ENCODE data around the gene TCFL5. TPM values are rescaled to one million over a fixed set of nuclear protein-coding genes. Genes with fewer than 3 reads are reported as not detected.

Gene TCFL5
- total and polyA plus RNA-seq, 10 of the 15 experiments (the other 5 are each of a cell fraction or from before 2014, with no cell fraction given): 0.48 to 8.1 (median 3.8) TPM

GRCh38 chr20:62893700-62894099 lies 32.1 kb upstream of the TCFL5 start:
- POLR2A ChIA-PET: no interaction called here

More at GRCh38 chr20:62893700-62894099, 32.1 kb upstream of the TCFL5 start:
- Histone ChIP-seq H3K4me1 (ENCODE audit: control insufficient read depth, insufficient read depth, low read length) (no peaks in the 10 kb centered on the region), H4K20me1 (ENCODE audit: control insufficient read depth, insufficient read depth) (no peaks in the 10 kb centered on the region), H3K36me3 (ENCODE audit: control insufficient read depth in 2 of 2, insufficient read depth in 2 of 2, low read length in 1 of 2) (peaks cover 24 to 39% of the 10 kb centered on the region in 2 experiments), H3K27ac (ENCODE audit: control insufficient read depth, insufficient read depth) (no peak overlapping the region), H3K4me2 (ENCODE audit: control insufficient read depth, insufficient read depth) (no peak overlapping the region), H3K9ac (ENCODE audit: control insufficient read depth, insufficient read depth, low read length) (no peak overlapping the region), H3K27me3 (replicated peaks in 1 of 2; ENCODE audit: control insufficient read depth in 2 of 2, insufficient read depth in 2 of 2, low read length in 1 of 2) (no peaks in the 10 kb centered on the region), H2AFZ (ENCODE audit: control insufficient read depth, low read depth, low read length) (no peak overlapping the region), H3K79me2 (ENCODE audit: control insufficient read depth, insufficient read depth, low read length) (no peaks in the 10 kb centered on the region), H3K4me3 (no peak overlapping the region), H3K9me3 (replicated peaks; ENCODE audit: control insufficient read depth, insufficient read depth, low read length) (no peaks in the 10 kb centered on the region)
- WGBS (ENCODE audit: insufficient coverage, insufficient replicate concordance, low lambda C conversion rate, missing lambda C conversion rate): 95% methylated on average over 11 of the region's 14 CpGs
- TF ChIP-seq KDM1A (IDR thresholded peaks at IDR 0.05; ENCODE audit: borderline replicate concordance) (no peak), RAD21 (IDR thresholded peaks at IDR 0.05; ENCODE audit: insufficient read depth, low read depth, low read length) (no peak), E2F8 (IDR thresholded peaks at IDR 0.05; ENCODE audit: low read depth, partially characterized antibody) (no peak), BHLHE40 (IDR thresholded peaks at IDR 0.05; ENCODE audit: borderline replicate concordance in 1 of 2, low read depth in 2 of 2, low read length in 1 of 2) (no peak), CBX3 (IDR thresholded peaks at IDR 0.05; ENCODE audit: borderline replicate concordance, low read depth) (no peak), USF2 (IDR thresholded peaks at IDR 0.05; ENCODE audit: borderline replicate concordance, low read depth, low read length) (no peak), NR2F1 (conservative IDR thresholded peaks at IDR 0.05) (no peak), ZNF274 (IDR thresholded peaks at IDR 0.05; ENCODE audit: insufficient read depth, insufficient read length) (no peak), RBBP5 (conservative IDR thresholded peaks at IDR 0.05) (no peak), EGR1 (IDR thresholded peaks at IDR 0.05; ENCODE audit: borderline replicate concordance in 1 of 2, low read depth in 2 of 2, low read length in 2 of 2) (no peak), MTA2 (IDR thresholded peaks at IDR 0.05; ENCODE audit: low read depth) (no peak), YY1 (IDR thresholded peaks at IDR 0.05; ENCODE audit: low read depth, low read length) (no peak), TARDBP (IDR thresholded peaks at IDR 0.05; ENCODE audit: borderline replicate concordance) (no peak), MYC (IDR thresholded peaks at IDR 0.05; ENCODE audit: insufficient read depth, insufficient read length, insufficient replicate concordance, low read length, severe bottlenecking) (no peak)
- intact Hi-C loops (cut with micrococcal nuclease; ENCODE audit: unreplicated experiment): no loop called here
- ATAC-seq (no peak), DNase-seq (ENCODE audit: low read depth, low spot score) (no peak), FAIRE-seq (no peak)
- CTCF ChIA-PET: interaction anchor here (1.2 to 1.6 kb wide), 2 partner anchors 55 to 71 kb away, joined by 3 to 7 read pairs; no protein-coding TSS in a partner anchor
- SMC1A ChIA-PET (ENCODE audit: uncharacterized antibody, unreplicated experiment): no interaction called here
- RAD21 ChIA-PET (ENCODE audit: unreplicated experiment): no interaction called here
- no TSS peak for BruUV-seq (replicated peaks)
- in situ Hi-C loops (cut with MboI): no loop called here
